ENCODE data around the gene ATG4B. TPM values are rescaled to one million over a fixed set of nuclear protein-coding genes. Genes with fewer than 3 reads are reported as not detected.

Gene ATG4B
- polyA plus RNA-seq, 1 experiment: 122 TPM

DNA sequence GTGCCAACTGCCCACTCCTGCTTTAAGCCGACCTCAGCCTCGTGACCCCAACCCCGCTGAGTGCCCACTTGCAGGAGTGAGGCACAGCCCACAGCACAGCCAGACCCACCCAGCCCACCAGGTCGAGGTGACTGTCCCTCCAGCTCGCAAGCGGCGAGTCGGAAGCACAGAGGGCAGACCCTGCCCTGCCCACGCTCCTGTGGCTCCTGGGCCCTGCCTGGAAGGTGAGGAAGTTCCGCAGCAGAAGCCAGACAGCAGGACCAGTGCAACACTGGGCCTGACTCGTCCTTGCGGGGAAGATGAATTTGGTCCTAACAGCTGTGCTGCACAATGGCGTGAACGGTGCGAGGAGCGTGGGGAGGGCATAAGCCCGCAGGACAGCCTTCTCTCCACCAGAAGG is 39.2 kb downstream of the ATG4B start:
- no peak overlapping the region for H3K4me3 ChIP-seq (ENCODE audit: low read depth, low read length)
- POLR2A ChIA-PET: no interaction called here
- H3K27me3 ChIP-seq (ENCODE audit: control insufficient read depth, insufficient read depth, low read length): no peaks in the 10 kb centered on the region
- peaks cover 10% of the 10 kb centered on the region for H3K36me3 ChIP-seq (ENCODE audit: control insufficient read depth, insufficient read depth, low read length)
- CTCF ChIA-PET: interaction anchor here (0.7 kb wide), 1 partner anchor 211 kb away, joined by 3 read pairs; no protein-coding TSS in a partner anchor
- TF ChIP-seq, protein P1, sequence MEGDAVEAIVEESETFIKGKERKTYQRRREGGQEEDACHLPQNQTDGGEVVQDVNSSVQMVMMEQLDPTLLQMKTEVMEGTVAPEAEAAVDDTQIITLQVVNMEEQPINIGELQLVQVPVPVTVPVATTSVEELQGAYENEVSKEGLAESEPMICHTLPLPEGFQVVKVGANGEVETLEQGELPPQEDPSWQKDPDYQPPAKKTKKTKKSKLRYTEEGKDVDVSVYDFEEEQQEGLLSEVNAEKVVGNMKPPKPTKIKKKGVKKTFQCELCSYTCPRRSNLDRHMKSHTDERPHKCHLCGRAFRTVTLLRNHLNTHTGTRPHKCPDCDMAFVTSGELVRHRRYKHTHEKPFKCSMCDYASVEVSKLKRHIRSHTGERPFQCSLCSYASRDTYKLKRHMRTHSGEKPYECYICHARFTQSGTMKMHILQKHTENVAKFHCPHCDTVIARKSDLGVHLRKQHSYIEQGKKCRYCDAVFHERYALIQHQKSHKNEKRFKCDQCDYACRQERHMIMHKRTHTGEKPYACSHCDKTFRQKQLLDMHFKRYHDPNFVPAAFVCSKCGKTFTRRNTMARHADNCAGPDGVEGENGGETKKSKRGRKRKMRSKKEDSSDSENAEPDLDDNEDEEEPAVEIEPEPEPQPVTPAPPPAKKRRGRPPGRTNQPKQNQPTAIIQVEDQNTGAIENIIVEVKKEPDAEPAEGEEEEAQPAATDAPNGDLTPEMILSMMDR (IDR thresholded peaks at IDR 0.05; ENCODE audit: insufficient read depth, low read depth, low read length): no peak
- DNase-seq (ENCODE audit: low read depth): no peak

DNA sequence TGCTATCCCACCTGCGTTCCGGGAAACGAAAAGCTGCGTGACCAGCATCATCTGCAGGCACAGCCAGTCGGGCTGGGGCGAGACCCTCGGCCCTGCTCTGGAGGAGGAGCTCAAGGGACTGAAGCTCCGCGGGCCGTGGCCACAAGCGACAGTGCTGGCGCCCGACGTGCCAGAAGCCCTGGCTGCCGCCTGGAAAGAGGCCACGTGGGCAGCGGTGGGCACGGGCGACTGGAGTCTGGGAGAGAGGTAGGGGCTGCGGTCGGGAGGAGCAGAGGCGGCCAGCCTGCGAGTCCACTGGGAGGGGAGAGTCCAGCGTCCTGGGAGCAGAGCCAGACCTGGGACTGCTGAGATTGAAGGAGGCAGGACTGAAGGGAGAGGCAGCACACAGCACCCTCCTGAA is 39.9 kb downstream of the ATG4B start:
- Histone ChIP-seq H3K27me3 (ENCODE audit: control insufficient read depth, insufficient read depth, low read length) (no peaks in the 10 kb centered on the region), H3K36me3 (ENCODE audit: control insufficient read depth, insufficient read depth, low read length) (peaks cover 9% of the 10 kb centered on the region), H3K4me3 (ENCODE audit: low read depth, low read length) (no peak overlapping the region)
- POLR2A ChIA-PET: no interaction called here
- TF ChIP-seq, protein P1 (IDR thresholded peaks at IDR 0.05; ENCODE audit: insufficient read depth, low read depth, low read length): no peak
- CTCF ChIA-PET: interaction anchor here (0.5 to 1.1 kb wide), 3 partner anchors 8 to 210 kb away, joined by 3 to 5 read pairs (median 4); no protein-coding TSS in a partner anchor
- no peak for DNase-seq (ENCODE audit: low read depth)

DNA sequence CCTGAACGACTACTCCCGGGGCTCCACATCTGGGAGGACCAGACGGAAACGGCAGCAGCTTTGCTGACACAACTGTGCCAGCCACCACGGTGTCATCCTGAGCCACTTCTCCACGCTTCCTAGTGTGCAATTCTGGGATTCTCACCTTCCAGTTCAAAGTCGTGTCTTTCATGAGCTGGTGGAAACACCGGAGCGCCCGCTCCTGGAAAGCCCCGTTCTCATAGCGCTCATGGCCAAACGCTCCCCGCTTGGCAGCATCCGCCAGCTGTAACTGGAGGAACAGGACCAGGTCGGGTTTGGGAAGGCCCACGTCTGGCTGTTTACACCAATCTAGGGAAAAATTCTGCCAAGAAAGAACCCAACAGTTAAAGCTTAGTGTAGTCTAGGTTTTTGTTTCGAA is 40.8 kb downstream of the ATG4B start:
- DNase-seq (ENCODE audit: low read depth): no peak
- Histone ChIP-seq H3K27me3 (ENCODE audit: control insufficient read depth, insufficient read depth, low read length) (no peaks in the 10 kb centered on the region), H3K36me3 (ENCODE audit: control insufficient read depth, insufficient read depth, low read length) (peaks cover 9% of the 10 kb centered on the region), H3K4me3 (ENCODE audit: low read depth, low read length) (no peak overlapping the region)
- ChIA-PET POLR2A (interaction anchor here (0.7 kb wide), 1 partner anchor 8 kb away, joined by 3 read pairs; the partner anchor contains the start of gene DTYMK), CTCF (interaction anchor here (1.1 to 1.4 kb wide), 2 partner anchors 9 to 197 kb away, joined by 3 to 5 read pairs; no protein-coding TSS in a partner anchor)
- TF ChIP-seq, protein P1 (IDR thresholded peaks at IDR 0.05; ENCODE audit: insufficient read depth, low read depth, low read length): no peak

- H3K36me3 ChIP-seq (ENCODE audit: control insufficient read depth, insufficient read depth, low read length): peaks cover 9% of the 10 kb centered on the region
- H3K27me3 ChIP-seq (ENCODE audit: control insufficient read depth, insufficient read depth, low read length): no peaks in the 10 kb centered on the region
- no peak for DNase-seq (ENCODE audit: low read depth)
- ChIA-PET POLR2A (interaction anchor here (0.7 kb wide), 1 partner anchor 7 kb away, joined by 3 read pairs; the partner anchor contains the start of gene DTYMK), CTCF (interaction anchor here (1.4 to 1.7 kb wide), 2 partner anchors 14 to 197 kb away, joined by 3 to 8 read pairs; no protein-coding TSS in a partner anchor)
- TF ChIP-seq, protein P1 (IDR thresholded peaks at IDR 0.05; ENCODE audit: insufficient read depth, low read depth, low read length): no peak
- H3K4me3 ChIP-seq (ENCODE audit: low read depth, low read length): no peak overlapping the region
These were observed 41.5 kb downstream of the ATG4B start for GRCh38 chr2:241678784-241679540.

DNA sequence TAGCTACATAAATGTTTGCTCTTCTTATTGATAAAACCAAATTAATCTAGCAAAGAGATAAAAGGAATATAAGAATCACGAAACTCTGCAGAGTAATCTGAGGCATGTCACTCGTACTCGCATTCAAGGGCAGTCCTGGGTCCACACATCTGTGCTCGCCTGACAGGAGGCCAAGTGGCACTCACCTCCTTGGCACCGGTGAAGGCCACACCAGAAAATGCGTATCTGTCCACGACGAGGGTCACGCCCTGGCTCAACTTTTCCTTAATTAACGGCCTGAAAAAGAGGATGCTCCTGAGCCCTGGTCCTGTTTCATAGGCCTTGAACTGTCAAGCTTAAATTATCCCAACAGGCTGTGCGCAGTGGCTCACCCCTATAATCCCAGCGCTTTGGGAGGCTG is 42.6 kb downstream of the ATG4B start:
- CTCF ChIA-PET: interaction anchor here (1.4 to 1.7 kb wide), 2 partner anchors 15 to 21 kb away, joined by 7 to 8 read pairs; no protein-coding TSS in a partner anchor
- DNase-seq (ENCODE audit: low read depth): no peak
- POLR2A ChIA-PET: no interaction called here
- TF ChIP-seq, protein P1 (IDR thresholded peaks at IDR 0.05; ENCODE audit: insufficient read depth, low read depth, low read length): no peak
- no peak overlapping the region for H3K4me3 ChIP-seq (ENCODE audit: low read depth, low read length)
- H3K36me3 ChIP-seq (ENCODE audit: control insufficient read depth, insufficient read depth, low read length): peaks cover 9% of the 10 kb centered on the region
- no peaks in the 10 kb centered on the region for H3K27me3 ChIP-seq (ENCODE audit: control insufficient read depth, insufficient read depth, low read length)
